ENCODE data around the gene CEP112.

CEP112 gene

DNA sequence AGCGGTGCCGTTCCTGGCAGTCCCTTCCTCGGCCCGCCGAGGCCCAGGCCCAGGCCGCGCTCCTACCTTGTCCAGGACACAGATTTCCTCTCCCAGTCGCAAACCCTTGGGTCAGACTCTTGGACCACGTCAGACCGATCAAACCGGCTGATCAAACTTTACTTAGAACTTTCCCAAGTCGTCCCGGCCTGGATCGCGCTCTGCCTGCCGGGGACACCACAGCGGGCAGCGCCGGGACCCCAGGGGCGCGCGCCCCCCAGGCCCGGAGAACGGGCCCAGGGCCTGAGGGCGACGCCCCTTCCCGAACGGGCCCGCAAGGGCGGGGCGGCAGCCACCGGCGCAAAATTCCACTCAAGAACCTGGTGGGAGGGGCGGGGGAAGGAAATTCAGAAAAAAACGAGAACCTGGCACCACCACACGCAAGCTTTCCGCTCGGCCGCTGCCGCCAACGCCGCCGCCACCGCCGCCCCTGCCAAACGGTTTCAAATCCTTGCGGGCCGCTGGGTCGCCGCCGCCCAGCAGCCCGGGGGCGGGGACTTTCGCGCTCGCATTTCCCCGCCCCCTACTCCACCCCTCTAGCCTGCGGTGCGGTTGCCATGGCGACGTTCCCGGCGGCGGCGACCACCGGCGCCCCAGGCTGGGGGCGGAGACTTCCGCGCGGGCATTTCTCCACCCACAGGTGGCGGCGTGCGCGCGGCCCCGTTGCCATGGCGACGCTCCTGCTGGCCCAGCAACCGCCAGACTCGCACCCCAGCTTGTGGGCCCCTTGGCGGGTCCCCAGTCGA is at the start of gene CEP112:
Gene CEP112 (minus strand): TSS at position 541 of the 785 bp plus-strand sequence.
- DNase-seq (ENCODE audit: low read depth in 2 of 3, low spot score in 1 of 3) = peak; percentile 58 to 80 (median 59)

- DNase-seq (ENCODE audit: low read depth in 2 of 3, low spot score in 1 of 3) = no peak
Measured at GRCh38 chr17:66240630-66241029, 48.7 kb upstream of the CEP112 start.

GRCh38 chr17:66240013-66240412 is 48.1 kb upstream of the CEP112 start:
- DNase-seq (ENCODE audit: low read depth in 2 of 3, low spot score in 1 of 3) = no peak

GRCh38 chr17:66235377-66235994 is 43.6 kb upstream of the CEP112 start:
- DNase-seq (ENCODE audit: low read depth in 2 of 3, low spot score in 1 of 3) = no peak

GRCh38 chr17:66234611-66235010 is 42.7 kb upstream of the CEP112 start:
- DNase-seq (ENCODE audit: low read depth in 2 of 3, low spot score in 1 of 3) = no peak

GRCh38 chr17:66233023-66233753 is 41.3 kb upstream of the CEP112 start:
- no peak for DNase-seq (ENCODE audit: low read depth in 2 of 3, low spot score in 1 of 3)

GRCh38 chr17:66230922-66231591 is 39.1 kb upstream of the CEP112 start:
- no peak for DNase-seq (ENCODE audit: low read depth in 2 of 3, low spot score in 1 of 3)

DNA sequence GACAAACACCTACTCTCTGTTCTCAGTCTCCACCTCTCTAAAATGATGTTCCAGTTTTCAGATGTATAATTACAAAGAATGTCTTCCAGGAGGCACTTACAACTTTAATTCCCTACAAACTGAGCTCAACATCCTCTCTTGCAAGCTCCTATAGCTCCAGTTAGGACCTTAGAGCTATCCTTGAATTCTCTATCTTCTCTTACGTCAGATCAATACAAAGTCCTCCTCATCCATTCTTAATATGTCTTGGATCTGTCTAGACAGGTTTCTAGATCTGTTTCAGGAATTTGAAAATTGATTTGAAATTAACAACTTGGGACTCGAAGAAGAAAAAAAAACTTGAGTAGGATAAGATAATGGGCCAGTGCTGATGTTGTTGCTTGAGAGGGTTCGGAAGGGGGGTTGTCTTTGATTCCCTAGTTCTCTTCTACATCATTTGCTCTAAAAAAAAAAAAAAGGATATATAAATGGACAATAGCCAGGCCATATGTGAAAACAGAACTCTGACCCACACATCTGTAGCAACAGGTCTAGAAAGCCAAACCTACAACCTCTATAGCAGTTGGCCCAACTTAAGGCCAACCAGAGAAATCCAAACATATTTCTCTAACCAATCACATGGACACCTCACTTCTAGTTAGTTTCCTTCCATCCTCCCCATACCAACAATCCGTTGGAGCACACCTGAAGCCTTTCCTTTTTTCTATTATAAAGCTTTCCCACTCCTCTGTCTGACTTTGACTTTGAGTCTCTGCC is 38.0 kb upstream of the CEP112 start:
- DNase-seq (ENCODE audit: low read depth in 2 of 3, low spot score in 1 of 3) = no peak

GRCh38 chr17:66228887-66229782 is 37.2 kb upstream of the CEP112 start, which contains the start of gene APOH:
APOH (minus strand) TSS chr17:66229415; CDS start chr17:66229379, 36 bp downstream.
- DNase-seq (ENCODE audit: low read depth in 2 of 3, low spot score in 1 of 3) = no peak

DNA sequence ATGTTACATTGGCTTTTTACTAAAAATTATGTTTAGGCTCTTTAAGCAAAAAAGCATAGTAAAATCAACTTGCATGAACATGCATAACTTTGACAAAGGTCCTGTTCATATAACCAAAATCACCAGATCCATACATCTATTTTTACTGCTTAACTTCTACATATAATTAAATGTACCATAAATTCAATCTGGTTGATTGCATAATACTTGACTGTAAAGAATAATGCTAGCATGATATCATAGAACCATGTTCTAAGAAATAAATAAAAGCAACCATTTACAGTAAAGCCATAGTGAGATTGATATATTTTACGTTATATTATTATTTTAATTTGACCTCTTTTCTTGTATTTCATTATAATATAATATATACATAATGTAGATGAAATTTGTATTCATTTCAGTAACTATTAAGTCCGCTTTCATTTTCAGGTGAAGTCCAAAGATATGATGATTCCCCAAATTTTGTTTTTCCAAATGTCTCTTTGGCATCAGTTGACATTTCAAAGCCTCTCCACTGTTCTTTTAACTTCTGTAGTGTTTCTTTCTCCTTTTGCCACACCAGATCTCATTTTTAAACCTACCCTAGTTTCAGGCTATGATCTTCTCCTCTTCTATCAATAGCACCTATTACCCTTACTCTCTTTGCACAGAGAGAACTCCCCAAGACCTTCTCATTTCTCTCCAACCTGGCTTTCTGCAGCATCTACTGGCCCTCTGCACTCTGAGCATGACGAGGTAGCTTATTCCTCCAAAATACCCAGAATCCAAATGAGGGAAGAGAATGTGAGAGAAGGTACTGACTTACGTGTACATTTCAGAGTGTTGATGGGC is 35.5 kb upstream of the CEP112 start:
- no peak for DNase-seq (ENCODE audit: low read depth in 2 of 3, low spot score in 1 of 3)

DNA sequence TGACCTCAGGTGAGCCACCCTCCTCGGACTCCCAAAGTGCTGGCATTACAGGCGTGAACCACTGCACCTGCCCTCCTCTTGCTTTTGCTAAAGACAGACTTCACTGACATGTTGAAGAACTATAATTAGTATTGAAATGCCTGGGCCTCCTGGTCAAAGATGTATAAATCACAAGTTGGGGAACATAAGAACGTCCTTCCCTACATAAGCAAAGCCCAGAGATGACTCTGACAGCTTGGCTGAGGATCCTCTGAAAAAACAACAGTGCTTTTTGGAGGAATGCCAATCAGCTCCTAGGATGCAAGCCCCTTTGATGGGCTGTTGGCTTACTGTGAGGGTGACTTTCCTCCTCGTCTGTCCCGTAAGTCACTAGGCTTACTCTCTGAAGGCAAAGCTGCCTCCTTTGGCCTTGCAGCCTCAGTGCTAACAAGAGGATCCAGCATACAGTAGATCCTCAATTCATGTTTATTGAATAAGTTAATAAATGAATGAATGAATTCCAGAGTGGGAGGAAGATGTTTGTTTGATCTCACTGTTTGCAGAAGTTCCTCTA is 30.9 kb upstream of the CEP112 start:
- DNase-seq (ENCODE audit: low read depth in 2 of 3, low spot score in 1 of 3) = no peak

GRCh38 chr17:66221755-66222530 is 30.0 kb upstream of the CEP112 start:
- no peak for DNase-seq (ENCODE audit: low read depth in 2 of 3, low spot score in 1 of 3)

GRCh38 chr17:66221343-66221742 is 29.4 kb upstream of the CEP112 start:
- DNase-seq (ENCODE audit: low read depth in 2 of 3, low spot score in 1 of 3) = no peak

- DNase-seq (ENCODE audit: low read depth in 2 of 3, low spot score in 1 of 3) = no peak
Measured at GRCh38 chr17:66220079-66220835, 28.3 kb upstream of the CEP112 start.

DNA sequence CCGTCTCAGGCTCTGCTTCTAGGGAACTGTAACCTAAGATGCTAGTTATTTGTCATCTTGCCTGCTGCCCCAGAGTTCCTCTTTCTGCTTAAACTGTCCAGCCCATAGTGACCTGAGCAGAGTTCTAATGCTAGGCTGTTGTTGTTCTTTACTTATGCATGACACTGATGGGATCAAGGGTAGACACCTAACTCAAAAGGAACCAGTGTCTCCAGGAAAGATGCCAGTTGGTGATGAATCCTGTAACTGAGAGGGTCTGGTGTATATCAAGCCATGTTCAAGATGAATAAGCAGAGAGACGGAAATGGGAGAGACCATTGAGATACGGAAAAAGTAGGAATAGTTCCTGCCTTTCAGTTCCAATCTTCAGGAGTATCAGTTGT is 23.6 kb upstream of the CEP112 start:
- DNase-seq (ENCODE audit: low read depth in 2 of 3, low spot score in 1 of 3) = no peak

- no peak for DNase-seq (ENCODE audit: low read depth in 2 of 3, low spot score in 1 of 3)
Measured at GRCh38 chr17:66214884-66215528, 23.1 kb upstream of the CEP112 start.

Data from stimulated activated CD4-positive, alpha-beta T cell treated with anti-CD3 and anti-CD28 coated beads, Interleukin-12 subunit alpha, Interleukin-12 subunit beta, amount 100 ng/mL, for 48 hours (primary cell).